Measurements from ENCODE around the gene GATA5.
A peak's percentile ranks its signal among the peaks of the same experiment; 100 is the strongest.

The GATA5 gene

DNA sequence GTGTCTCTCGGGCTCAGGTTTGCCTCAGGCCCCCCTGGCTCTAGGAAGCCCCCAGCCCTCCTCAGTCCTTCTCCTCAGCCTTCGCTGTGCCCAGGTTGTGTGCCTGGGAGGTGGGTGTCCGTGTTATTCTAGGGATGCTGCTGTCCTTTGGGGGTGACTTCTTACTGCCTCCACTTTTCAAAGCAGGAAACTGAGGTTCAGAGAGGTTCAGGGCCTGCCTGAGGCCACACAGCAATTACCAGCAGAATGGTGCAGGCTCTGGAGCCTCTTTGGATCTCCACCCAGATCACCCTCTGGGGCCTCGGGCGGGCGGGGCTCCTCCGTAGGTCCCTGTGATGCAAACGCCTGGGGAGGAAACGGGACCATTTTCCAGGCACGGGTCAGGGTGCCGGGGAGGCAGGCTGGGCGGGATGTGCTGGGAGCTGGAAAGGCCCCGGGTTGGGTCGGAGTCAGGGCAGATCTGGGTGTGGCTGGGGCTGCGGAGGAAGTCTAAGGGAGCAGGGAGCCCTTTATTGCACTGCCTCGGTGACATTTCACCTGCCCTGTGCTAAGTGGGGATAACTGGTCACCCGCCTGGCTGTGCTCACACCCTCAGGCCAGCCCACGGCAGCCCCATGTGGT lies 23.2 kb downstream of the GATA5 start:
- DNase-seq = no peak

DNA sequence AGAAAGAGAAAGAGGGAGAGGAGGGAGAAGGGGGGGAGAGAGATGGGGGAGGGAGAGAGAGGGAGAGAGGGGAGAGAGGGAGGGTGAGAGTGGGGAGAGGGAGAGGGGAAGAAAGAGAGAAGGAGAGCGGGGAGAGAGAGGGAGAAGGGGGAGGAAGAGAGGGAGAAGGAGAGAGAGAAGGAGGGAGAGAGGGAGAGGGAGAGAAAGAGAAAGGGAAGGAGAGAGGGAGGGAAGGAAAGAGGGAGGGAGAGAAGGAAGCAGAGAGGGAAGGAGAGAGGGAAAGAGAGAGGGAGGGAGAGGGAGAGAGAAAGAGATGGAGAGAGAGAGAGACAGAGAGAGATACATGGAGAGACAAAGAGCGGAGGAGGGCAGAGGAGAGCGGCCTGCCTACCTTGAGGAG lies 23.8 kb downstream of the GATA5 start:
- no peak for DNase-seq

DNA sequence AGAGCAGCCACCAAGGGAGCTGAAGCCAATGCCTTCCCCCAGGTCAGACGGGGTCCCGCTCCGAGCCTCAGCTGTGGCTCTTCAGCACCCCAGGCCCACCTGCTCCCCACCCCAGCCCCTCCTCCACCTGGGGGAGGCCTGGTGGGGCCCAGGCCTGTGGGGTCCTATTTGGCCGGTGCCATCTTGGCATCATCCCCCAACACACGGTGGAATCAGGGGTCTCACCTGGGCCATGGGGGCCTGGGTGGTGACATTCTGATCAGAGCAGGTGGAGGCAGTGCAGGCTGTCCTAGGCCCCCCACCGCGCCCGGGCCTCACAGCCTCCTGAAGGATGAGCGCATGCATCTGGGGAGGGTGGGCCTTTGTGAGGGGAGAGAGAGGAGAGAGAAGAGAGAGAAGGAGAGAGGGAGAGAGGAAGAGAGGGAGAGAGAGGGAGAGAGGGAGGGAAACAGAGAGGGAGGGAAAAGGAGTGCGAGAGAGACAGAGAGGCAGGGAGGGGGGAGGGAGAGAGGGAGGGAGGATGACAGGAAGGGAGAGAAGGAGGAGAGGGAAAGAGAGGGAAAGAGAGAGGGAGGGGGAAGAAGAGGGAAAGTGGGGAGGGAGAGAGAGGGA lies 24.5 kb downstream of the GATA5 start:
- DNase-seq = no peak

DNA sequence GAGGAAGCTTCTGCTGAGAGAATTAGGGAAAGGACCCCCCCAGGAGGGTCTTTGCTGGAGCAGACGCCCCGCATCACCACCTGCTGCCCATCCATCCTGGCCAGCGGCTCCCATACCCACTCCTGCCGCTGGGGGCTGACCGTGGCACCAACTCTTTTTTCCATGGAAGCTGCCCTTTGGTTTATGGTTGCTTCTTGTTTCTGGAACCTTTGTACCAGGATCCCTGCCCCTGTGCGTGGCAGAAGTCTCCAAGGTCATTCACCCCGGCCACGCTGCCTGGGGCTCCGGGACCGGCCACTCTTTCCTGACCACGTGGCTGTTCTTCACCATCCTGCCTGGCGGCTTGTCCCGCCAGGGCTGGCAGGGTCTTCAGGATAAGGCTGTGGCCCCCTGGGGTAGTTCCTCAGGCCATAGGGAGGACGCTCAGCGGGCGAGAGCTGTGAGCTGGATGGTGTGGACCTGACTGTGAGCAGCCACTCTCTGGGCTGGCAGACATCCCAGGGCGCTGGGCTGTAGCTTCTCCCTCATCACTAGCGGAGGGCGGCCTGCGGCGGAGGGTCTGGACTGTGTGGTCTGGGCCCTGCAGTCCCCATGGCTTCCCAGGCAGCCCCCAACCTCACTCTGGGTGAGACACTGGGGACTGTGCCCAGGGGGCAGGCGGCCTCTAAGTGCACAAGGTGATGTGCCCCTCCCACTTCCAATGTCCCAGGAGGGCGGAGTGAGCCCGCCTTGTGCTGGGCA lies 25.7 kb downstream of the GATA5 start:
- no peak for DNase-seq

DNA sequence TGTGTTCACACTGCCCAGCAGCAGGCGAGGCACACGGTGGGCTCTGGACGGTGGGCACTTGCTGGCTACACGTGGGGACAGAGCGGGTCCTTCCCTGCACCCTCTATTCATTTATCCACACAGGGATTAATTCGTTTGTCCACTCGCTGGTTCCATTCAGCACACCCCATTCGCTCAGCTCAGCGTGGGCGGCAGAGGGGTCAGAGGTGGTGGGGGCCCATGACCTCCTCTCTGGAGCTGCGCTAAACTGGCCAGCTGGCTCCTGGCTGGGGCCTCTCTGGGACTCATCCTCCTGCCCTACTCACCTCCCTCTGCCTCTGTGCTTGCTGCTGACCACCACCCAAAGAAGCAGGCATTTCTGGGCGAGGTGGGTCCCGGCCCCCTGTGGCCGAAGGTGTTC lies 27.0 kb downstream of the GATA5 start:
- DNase-seq = no peak

DNA sequence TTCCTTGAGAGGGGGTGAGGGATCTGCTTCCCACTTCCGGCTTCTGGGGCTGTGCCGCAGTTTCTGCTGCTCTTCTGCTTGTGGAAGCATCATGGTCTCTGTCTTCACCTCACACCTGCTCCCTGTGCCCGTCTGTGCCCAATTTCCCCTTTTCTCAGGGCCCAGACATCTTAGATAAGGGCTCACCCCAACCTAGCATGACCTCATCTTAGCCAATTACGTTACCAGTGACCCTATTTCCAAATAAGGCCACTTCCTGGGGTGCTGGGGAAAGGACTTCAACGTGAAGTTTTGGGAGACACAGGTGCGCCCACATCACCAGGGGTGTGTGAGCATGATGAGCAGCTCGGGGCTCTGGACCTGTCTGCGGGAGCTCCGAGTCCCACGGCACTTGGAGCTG lies 27.8 kb downstream of the GATA5 start:
- no peak for DNase-seq

DNA sequence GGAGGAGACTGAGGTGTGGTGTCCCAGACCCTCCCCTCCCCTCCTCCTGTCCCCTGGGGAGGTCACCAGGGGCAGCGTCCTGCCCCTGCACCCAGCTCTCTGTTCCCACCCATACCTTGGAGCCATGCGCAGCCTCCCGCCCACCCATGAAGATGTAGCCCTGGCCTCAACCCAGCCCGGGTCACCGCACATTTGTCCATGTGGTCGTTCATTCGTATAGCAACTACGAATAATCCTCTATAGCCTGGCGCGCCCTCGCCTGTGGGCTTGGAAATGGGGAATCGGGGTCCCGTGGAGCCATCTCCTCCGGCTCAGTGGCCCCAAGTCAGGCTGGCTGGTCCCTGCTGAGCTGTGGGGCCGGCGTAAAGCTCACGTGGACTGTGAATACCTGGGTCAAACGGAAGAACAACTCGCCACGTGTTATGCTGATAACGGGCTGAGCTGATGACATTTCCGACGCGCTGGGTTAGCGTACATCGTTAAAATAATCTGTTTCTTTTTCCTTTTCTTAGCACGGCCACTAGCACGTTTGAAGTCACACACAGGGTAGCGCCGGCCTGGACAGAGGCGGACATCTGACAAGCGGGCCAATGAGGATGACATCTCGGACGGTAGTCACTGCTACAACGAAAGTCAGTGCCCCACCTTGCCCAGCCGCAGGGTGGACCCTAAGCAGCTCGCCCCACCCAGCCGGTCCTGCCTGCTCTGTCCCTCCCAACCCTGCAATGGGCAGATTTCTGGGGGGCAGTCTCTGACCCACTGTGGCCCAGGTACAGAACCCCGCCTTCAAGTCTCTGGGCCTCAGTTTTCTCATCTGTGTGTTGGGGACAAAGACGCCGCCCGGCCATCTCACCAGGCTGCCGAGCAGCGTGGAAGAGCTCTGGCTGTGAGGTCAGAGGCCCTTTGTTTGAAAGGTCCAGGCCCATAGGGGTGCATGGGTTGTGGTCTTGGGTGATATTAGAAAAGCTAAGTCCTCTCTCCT lies 28.6 kb downstream of the GATA5 start:
- no peak for DNase-seq

DNA sequence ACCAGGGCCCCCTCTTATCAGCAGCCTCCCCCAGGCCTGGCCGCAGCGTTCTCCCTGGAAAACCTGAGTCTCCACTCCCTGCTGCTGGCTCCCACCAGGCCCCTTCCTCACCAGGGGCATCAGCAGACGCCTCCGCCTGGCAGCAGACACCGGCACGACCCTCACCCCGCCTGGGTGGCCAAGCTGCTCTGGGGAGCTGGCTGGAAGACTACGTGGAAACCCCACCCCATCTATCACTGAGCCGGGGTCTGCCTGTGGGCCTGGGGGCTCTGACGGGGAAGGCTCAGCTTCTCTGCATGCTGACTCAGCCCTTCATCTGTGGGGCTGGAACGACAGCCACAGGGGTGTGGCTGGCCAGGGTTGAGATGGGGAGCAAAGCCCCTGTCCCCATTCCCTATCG lies 29.3 kb downstream of the GATA5 start:
- no peak for DNase-seq

DNA sequence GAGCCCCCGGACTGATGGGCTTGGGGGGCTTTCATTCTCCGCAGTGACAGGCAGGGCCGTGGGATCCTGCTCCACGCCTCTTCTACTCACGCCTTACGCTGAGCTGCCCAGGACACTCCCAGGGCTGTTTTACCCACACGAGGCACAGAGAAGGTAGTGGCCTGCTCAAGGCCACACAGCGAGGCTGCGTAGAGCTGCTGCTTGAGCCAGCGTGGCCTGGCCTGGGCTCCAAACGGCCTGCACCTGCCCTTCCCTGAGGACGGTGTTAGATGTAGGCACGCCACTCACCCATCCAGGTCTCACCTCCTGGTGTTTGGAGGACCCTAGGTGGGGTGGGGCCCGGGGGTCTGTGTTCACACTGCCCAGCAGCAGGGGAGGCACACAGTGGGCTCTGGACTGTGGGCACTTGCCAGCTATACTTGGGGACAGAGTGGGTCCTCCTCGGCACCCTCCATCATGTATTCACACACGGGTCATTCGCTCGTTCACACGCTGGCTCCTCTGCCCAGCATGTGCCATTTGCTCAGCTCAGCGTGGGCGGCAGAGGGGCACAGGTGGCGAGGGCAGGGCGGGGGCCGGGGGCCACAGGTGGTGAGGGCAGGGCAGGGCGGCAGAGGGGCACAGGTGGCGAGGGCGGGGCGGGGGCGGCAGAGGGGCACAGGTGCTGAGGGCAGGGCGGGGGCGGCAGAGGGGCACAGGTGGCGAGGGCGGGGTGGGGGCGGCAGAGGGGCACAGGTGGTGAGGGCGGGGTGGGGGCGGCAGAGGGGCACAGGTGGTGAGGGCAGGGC lies 30.0 kb downstream of the GATA5 start:
- DNase-seq = no peak

DNA sequence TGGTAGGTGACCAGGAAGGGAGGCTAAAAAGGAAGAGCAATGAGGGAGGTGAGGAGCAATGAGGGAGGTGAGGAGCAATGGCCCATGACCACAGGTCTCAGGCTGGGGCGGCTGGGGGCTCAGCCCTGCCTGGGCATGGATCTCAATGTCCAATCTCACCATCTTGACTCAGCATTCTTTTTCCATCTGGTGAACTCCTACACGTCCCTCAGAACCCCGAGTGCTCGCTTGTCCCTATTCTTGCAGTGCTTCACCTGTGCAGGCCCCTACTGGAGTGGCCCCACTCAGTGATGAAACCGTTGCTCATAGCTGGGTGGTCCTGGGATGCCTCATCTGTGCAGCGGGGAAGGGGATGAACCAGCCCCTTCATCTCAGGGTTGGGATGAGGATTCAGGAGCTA lies 31.5 kb downstream of the GATA5 start:
- DNase-seq = no peak

DNA sequence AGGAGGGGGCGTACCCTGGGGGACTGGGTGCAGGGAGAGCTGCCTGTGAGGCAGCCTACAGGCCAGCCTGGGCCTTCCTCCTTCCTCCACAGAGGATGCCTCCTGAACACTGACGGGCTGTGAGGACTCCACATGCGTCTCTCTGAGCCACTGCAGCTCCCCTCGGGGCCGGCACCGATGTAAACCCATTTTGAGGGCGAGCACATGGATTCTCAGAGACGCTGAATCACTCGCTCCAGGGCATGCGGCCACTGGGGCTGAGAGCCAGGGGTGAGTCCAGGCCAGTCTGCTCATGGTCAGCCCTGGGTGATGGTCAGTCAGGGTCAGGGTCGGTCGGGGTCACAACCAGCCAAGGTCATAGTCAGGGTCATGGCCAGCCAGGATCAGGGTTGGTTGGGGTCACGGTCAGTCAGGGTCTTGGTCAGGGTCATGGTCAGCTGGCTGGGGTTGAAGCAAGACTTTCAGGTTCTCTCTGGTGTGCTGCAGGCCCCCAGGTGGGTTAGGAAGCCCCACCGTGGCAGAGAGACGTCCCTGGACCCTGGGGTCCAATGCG lies 33.7 kb downstream of the GATA5 start:
- DNase-seq = no peak

DNA sequence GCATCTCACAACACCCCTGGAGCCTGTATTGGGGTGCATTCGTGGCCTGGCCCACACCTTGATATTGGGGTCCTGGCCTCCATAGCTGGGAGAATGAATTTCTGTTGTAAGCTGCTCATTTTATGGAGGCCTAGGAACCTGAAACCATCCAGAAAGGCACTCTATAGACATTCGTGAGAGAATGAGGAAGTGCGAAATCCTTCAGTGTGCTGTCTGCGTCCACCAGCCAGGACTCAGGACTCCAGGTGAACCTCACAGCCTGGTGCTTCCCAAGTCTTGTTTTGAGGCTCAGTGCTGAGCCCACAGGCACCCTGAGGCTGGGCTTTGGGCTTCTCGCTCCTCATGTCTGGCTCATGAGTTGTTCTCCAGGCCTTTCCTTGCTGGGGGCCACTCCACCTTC lies 36.6 kb downstream of the GATA5 start:
- no peak for DNase-seq

DNA sequence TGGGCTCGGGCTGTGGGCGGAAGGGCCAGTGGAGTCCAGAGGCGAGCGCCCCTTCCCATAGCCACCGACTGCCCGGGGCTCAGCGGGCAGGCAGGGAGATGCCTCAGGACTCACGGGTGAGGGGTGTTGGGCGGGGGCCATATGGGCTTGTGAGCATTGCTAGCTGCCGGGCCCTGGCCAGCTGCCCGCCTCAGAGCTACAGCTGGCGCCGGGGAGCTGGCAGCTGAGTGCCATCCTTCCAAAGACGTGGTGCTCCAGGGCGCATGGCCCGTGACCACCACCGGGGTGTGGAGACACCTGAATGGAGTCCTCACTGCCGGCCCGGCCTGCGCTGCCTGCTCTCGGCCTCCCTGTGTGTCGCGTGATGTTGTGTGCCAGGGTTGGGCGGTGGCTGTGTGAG lies 37.9 kb downstream of the GATA5 start:
- no peak for DNase-seq

DNA sequence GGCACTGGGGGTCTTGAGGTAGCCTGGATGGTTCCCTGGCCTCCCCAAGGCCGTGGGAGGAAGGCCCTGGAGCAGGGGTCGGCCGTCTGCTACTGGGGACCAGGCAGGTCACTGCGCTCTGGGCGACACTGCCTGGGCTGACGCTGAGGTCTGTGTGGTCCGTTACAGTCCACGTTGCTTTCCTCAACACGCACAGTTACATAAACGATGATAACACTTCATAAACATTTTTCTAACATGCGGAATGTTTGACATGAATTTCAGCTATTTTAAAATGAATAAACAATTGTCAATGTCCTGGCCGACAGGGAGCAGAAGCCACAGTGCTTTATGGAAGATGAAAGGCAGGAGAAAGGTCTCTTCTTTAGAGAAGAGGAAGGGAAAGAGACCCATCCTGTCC lies 38.3 kb downstream of the GATA5 start:
- DNase-seq = no peak

DNA sequence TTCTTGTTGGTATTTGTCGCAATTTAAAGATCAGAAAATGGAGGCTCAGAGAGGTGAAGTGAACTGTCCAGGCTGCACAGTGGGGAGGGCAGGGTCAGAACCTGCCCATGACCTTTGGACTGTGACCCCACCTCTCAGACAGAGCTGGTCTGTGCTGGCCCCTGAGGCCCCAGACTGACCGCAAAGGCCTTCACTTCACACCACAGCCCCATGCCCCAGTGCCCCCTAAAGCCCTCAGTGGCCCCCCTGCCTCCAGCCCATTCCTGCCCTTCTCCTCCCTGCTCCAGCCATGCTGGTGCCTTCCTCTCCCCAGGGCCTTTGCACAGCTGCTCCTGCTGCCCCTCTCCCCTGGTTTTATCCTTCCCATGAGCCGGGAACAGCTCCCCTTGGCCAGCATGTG lies 39.1 kb downstream of the GATA5 start:
- no peak for DNase-seq

DNA sequence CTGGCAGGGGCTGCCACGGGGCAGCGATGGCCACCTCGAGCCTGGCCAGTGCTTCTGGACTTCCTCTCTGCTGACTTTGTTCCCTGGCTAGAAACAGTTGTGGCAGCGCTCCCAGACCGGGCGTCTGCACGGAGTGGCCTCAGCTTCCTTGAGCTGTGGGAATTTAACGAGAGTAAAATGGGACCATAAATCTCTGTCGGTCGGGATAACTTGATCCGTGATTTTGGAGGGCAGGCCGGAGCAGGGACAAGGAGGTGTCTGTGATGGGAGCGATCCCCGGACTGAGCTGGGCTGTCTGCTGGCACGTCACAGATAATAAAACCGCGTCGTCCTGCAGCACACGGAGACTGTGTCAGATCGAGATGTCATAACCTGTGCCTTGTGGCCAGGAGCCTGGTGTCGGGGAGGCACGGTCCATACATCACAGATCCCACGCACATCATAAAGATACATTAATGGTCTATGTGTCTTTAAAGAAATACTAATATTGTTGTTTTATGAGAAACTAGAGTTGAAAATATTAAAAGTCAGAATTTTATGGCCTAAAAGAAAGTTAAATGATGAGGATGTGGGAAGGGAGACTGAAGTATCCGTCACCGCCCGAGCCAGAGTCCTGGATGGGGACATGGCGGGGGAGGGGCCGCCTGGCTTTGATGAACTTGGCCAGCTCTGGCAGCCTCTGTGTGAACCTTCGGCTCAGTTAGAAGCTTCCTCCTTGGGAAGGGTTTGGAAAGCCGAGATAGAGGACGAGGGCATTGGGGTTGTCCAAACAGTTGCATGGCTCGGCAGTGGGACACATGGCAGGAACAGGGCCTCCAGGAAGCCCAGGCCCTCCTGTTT lies 41.9 kb downstream of the GATA5 start:
- DNase-seq = peak in 1 of 2 donors; percentile 17

DNA sequence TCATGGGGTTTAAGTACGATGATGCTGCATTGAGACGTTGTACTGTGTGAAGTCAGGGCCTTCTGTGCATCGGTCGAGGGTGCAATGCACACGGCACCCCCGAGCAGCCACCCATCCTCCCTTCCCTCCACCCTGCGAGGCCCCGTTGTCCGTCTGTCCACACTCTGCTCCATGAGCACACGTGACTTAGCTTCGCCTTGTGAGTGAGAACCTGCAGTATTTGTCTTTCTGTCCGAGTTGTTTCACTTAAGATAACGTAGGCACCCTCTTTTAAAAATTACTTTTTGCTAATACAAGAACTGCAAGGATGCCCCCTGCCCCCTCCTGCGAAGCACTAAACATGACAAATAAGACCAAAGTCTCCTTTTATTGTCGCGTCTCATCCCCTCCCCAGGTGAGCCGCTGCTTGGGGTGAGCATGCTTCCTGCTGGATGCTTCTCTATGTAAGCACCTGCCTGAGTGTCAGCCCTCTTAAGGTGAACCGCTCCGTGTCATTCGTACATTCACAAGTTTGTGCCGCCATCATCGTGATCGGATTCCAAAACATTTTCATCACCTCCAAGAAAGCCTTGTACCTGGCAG lies 44.8 kb downstream of the GATA5 start:
- DNase-seq = no peak

DNA sequence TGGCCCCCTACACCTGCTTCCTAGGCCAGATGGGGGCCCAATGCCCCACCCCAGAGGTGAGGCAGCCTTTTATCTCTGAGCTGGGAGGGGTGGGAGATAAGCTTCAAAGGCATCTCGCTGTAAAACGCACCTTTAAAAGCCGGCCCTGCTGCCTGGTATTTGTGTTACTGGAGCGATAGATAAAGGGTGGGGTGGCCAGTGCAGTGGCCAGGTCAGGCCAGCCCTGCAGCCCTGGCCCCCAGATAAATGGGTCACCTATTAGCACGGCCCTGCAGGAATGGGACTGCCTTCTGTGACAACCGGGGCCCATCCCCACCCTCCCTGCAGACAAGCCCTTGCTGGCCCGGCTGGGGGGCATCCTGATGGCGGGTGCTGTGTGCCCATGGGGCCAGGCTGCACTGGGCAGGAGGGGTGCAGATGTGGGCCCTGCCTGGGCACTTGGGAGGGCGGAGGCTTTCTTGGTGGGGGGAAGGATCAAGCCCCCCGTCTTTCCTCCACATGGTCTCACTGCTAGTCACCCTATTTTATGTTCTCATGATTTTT lies 45.4 kb downstream of the GATA5 start:
- DNase-seq = no peak

DNA sequence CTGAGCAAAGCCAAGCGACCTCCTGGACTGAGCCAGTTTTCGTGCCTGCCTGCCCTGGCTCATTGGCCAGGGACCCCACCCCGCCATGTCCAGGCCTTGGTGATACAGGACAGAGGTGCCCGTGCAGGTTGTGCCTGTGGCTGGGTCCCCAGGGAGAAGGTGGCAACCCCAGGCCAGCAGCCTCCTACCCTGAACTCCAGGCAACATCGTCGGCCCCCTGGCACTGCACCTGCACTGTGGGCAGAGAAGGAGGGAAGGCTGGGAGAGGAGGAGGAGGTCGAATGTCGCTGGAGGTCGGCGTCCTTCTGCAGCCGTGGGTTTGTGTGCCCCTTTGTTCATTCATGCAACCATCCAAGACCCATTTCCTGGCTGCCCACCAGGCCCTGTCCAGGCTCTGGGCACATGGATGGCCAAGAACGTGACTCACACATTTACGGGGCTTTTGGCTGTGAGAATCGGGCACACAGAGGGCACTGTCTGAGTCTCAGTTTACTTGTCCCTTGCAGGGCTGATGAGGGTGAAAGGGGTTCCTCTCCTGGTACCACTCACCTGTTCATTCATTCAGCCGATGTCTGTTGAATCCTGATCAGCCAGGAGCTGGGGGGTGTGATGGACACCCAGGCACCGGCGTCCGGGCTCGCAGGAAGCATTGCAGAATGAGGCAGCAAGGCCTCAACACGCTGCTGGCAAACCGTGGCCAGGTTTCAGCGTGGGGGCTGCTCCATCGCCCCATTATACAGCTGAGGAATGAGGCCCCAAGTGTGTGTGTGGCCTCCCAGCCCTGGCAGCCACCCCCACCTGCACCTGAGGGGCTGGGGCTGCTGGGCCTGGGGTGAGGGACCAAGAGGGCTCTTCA lies 46.1 kb downstream of the GATA5 start:
- DNase-seq = no peak
